DMS79 treated with DMSO at 0.1 percent for 48 hours (cell line): ENCODE results near the gene SLC38A3.

Source experiments
- DNase-seq: peaks from one replicate; lab custom pipeline; 2025; lab: John Stamatoyannopoulos, UW

SLC38A3 gene

GRCh38 chr3:50268703-50269451 is 63.8 kb downstream of the SLC38A3 start, which contains the start of gene SEMA3B:
TSS of gene SEMA3B (plus strand) at chr3:50269147. CDS start at chr3:50269241, 94 bp downstream.
- no peak for DNase-seq

- DNase-seq = no peak
These were observed 64.4 kb downstream of the SLC38A3 start for GRCh38 chr3:50269460-50269859.

- no peak for DNase-seq
These were observed 64.9 kb downstream of the SLC38A3 start for GRCh38 chr3:50269977-50270413.

GRCh38 chr3:50270422-50271224 is 65.6 kb downstream of the SLC38A3 start:
- no peak for DNase-seq
